ENCODE results near the gene INVS.

The INVS gene

DNA sequence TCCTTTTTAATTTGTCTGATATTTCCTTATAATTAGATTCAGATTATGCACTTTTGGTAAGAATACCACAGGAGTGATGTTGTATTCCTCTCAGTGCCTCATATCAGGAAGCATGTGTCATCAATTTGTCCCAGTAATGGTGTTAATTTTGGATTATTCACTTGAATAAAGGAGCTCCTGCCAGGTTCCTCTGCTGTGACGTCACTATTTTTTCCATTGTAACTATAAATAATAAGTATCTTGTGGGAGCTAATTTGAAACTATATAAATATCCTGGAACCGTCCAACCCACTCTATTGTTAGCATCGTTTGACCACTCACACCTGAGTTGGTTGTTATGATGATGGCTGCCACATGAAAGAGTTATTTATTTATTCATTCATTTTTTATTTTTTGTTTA lies 107.9 kb downstream of the INVS start:
- Histone ChIP-seq H3K36me3 (ENCODE audit: insufficient read depth, low read length) (no peaks in the 10 kb centered on the region), H3K27me3 (ENCODE audit: control insufficient read depth in 1 of 2, insufficient read depth in 2 of 2, low read length in 2 of 2) (no peaks in the 10 kb centered on the region), H3K9ac (ENCODE audit: low read length) (no peak overlapping the region), H3K4me1 (ENCODE audit: insufficient read depth, low read length) (peaks cover 9% of the 10 kb centered on the region), H3K27ac (ENCODE audit: low read depth, low read length) (no peak overlapping the region), H3K9me3 (ENCODE audit: low read length) (no peaks in the 10 kb centered on the region), H3K4me3 (ENCODE audit: low read depth in 1 of 2, low read length in 2 of 2) (no peak overlapping the region)

DNA sequence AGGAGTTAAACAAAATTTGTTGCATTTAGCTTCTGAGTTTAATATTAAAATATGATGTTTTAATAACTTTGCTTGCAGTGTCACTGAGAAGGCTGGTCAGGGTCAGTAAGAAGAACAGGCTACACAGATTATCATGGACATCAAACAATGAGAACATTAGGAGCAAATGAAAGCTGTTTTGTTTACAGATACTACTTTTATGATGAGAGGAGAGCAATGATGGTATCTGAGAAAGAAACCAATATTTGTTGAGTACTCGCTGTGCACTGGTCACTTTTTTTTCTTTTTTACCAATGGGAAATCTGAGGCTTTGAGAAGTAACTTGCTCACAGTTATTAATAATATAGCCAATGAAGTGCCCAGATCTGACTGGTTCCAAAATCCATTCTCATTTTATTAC lies 109.6 kb downstream of the INVS start:
- H3K36me3 ChIP-seq (ENCODE audit: insufficient read depth, low read length) = no peaks in the 10 kb centered on the region
- H3K27ac ChIP-seq (ENCODE audit: low read depth, low read length) = no peak overlapping the region
- no peak overlapping the region for H3K4me3 ChIP-seq (ENCODE audit: low read depth in 1 of 2, low read length in 2 of 2)
- no peaks in the 10 kb centered on the region for H3K27me3 ChIP-seq (ENCODE audit: control insufficient read depth in 1 of 2, insufficient read depth in 2 of 2, low read length in 2 of 2)
- peaks cover 11% of the 10 kb centered on the region for H3K4me1 ChIP-seq (ENCODE audit: insufficient read depth, low read length)
- H3K9me3 ChIP-seq (ENCODE audit: low read length) = no peaks in the 10 kb centered on the region
- no peak overlapping the region for H3K9ac ChIP-seq (ENCODE audit: low read length)

DNA sequence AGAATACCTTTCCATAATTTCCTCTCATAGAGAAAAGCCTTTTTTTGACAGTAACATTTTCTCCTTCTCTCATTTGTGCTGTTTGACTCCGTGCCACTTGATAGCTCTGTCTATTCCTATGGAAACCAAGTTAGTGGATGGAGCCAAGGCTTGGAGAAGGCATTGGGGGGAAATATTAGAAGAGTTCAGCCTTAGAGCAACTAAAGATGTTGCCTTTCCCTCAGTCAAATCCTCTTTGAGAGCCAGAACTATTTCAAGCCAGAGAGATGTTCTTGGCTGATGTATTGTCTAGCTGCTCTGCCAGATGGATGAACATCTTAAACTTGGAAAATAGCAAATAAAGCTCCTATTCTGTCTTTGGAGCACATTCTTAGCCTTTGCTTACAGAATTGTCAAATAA lies 112.4 kb downstream of the INVS start:
- H3K36me3 ChIP-seq (ENCODE audit: insufficient read depth, low read length) = no peaks in the 10 kb centered on the region
- H3K9ac ChIP-seq (ENCODE audit: low read length) = no peak overlapping the region
- H3K27me3 ChIP-seq (ENCODE audit: control insufficient read depth in 1 of 2, insufficient read depth in 2 of 2, low read length in 2 of 2) = no peaks in the 10 kb centered on the region

DNA sequence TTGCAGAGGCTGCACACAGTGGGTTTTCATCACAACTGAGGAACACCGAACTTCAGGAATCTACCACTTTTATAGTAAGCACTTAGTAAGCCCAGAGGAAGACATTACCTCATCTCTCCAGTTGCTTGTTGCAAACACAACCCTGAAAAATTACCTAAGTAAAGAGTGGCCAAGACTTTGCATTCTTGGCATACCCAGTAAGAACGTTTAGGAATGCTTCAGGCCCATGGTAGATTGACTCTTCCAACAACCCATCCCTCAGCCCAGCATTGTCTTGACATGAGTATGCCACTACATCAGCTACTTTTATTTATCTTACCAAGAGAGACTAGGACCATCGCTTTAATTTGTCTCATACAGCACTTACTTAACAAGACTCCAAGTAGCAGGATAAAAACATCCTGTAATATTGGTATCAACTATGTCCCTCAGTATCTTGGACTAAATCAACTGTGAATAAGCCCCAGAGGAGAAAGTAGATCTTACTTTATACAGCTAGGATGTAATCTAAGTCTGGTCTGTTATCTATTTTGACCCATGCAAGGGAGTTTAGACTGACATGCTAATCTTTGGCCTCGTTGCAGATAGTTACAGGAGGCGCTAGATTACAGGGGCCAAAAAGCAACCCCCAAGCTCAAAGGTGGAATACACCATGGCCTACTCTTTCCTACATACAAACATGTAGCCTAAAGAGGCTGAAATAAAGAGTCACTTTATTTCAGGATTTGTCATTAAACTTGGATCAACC lies 114.9 kb downstream of the INVS start:
- Histone ChIP-seq H3K9ac (ENCODE audit: low read length) (no peak overlapping the region), H3K9me3 (ENCODE audit: low read length) (no peaks in the 10 kb centered on the region), H3K27me3 (ENCODE audit: control insufficient read depth in 1 of 2, insufficient read depth in 2 of 2, low read length in 2 of 2) (no peaks in the 10 kb centered on the region), H3K36me3 (ENCODE audit: insufficient read depth, low read length) (peaks cover 8% of the 10 kb centered on the region), H3K27ac (ENCODE audit: low read depth, low read length) (no peak overlapping the region), H3K4me1 (ENCODE audit: insufficient read depth, low read length) (peaks cover 11% of the 10 kb centered on the region), H3K4me3 (ENCODE audit: low read depth in 1 of 2, low read length in 2 of 2) (no peak overlapping the region)

More for the DNA sequence above, 112.4 kb downstream of the INVS start:
- Histone ChIP-seq H3K27ac (ENCODE audit: low read depth, low read length) (no peak overlapping the region), H3K4me3 (ENCODE audit: low read depth in 1 of 2, low read length in 2 of 2) (no peak overlapping the region), H3K4me1 (ENCODE audit: insufficient read depth, low read length) (peaks cover 11% of the 10 kb centered on the region), H3K9me3 (ENCODE audit: low read length) (no peaks in the 10 kb centered on the region)

DNA sequence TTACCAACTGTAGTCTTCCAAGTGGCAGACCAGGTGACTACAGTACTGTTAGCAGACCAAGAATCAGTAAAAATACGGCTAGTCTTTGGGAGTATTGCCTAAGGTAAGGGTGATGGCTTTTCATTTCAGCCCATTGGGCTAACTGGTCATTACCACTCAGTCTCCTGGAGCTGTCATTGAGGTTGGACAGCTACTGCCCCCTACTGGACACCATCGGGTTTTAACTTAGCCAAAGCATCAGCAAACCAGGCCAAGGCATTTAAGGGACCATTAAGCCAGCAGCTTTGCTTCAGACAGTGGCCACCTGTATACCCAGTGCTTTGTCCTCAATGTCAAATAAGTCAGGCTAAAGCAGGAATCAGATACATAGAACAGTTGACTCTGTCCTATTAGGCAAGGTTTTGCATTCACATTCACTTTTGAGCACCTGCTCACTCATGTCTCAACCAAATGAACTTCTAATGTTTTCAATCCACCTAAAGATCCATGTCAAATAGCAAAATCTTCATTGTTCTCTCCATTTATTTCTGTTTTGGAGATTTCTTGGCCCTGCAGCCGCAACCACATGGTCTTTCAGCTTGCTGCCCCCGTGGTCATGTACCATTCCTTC lies 117.2 kb downstream of the INVS start:
- H3K9me3 ChIP-seq (ENCODE audit: low read length) = no peaks in the 10 kb centered on the region
- H3K9ac ChIP-seq (ENCODE audit: low read length) = no peak overlapping the region
- H3K36me3 ChIP-seq (ENCODE audit: insufficient read depth, low read length) = peaks cover 8% of the 10 kb centered on the region
- no peak overlapping the region for H3K4me3 ChIP-seq (ENCODE audit: low read depth in 1 of 2, low read length in 2 of 2)
- no peak overlapping the region for H3K27ac ChIP-seq (ENCODE audit: low read depth, low read length)
- no peaks in the 10 kb centered on the region for H3K27me3 ChIP-seq (ENCODE audit: control insufficient read depth in 1 of 2, insufficient read depth in 2 of 2, low read length in 2 of 2)
- peaks cover 6% of the 10 kb centered on the region for H3K4me1 ChIP-seq (ENCODE audit: insufficient read depth, low read length)

DNA sequence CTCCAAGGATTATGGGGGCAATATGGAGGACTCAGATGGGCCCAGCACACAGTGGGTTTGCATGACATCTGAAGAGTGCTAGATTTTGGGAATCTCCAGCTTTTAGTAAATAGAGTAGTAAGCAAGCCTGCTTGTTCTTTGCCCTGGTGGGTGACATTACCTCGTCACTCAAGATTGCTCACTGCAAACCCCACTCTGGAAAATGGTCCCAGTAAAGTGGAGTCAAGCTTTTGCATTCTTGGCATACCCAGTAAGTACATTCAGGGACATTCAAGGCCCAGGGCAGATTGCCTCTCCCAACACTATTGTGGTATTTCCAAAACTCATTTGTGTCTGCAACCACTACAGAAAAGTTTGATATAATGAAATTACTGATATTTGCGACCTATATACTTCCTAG lies 118.5 kb downstream of the INVS start:
- Histone ChIP-seq H3K4me3 (ENCODE audit: low read depth in 1 of 2, low read length in 2 of 2) (no peak overlapping the region), H3K9me3 (ENCODE audit: low read length) (no peaks in the 10 kb centered on the region), H3K4me1 (ENCODE audit: insufficient read depth, low read length) (no peaks in the 10 kb centered on the region), H3K27ac (ENCODE audit: low read depth, low read length) (no peak overlapping the region), H3K9ac (ENCODE audit: low read length) (no peak overlapping the region), H3K27me3 (ENCODE audit: control insufficient read depth in 1 of 2, insufficient read depth in 2 of 2, low read length in 2 of 2) (no peaks in the 10 kb centered on the region), H3K36me3 (ENCODE audit: insufficient read depth, low read length) (peaks cover 8% of the 10 kb centered on the region)

DNA sequence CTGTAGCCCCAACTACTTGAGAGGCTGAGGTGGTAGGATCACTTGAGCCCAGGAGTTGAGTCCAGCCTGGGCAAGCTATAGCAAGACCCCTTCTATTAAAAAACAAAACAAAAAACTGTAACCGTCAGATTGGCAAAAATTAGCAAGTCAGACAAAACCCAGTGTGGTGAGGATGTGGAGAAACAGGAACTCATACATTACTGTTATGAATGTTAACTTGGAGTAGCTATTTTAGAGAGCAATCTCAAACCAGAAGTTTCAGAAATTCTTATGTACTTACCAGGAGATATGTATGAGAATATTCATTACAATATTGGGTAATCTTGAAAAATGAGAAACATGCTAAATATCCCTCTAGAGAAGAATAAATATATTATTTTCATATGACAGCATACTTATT lies 120.3 kb downstream of the INVS start:
- Histone ChIP-seq H3K9ac (ENCODE audit: low read length) (no peak overlapping the region), H3K4me1 (ENCODE audit: insufficient read depth, low read length) (no peaks in the 10 kb centered on the region), H3K4me3 (ENCODE audit: low read depth in 1 of 2, low read length in 2 of 2) (no peak overlapping the region), H3K9me3 (ENCODE audit: low read length) (no peaks in the 10 kb centered on the region), H3K27me3 (ENCODE audit: control insufficient read depth in 1 of 2, insufficient read depth in 2 of 2, low read length in 2 of 2) (no peaks in the 10 kb centered on the region), H3K36me3 (ENCODE audit: insufficient read depth, low read length) (peaks cover 8% of the 10 kb centered on the region), H3K27ac (ENCODE audit: low read depth, low read length) (no peak overlapping the region)

DNA sequence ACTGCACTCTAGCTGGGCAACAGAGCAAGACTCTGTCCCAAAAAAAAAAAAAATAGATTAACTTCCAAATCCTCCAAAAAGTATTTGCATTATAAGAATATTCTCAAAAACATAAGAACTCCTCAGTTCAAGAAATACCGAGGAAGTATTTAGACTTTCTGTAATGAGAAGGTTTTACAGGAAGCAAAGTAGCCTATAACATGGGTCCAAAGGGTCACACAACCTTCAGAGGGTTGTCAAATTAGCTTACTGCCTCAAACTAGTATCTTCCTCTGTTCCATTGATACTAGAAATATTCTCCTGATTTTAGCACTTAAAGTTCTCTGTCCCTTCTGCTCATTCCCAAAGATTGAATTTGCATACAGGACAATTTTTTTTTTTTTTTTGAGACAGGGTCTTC lies 121.9 kb downstream of the INVS start:
- Histone ChIP-seq H3K27ac (ENCODE audit: low read depth, low read length) (no peak overlapping the region), H3K9ac (ENCODE audit: low read length) (no peak overlapping the region), H3K9me3 (ENCODE audit: low read length) (no peaks in the 10 kb centered on the region), H3K27me3 (ENCODE audit: control insufficient read depth in 1 of 2, insufficient read depth in 2 of 2, low read length in 2 of 2) (no peaks in the 10 kb centered on the region), H3K36me3 (ENCODE audit: insufficient read depth, low read length) (peaks cover 8% of the 10 kb centered on the region), H3K4me3 (ENCODE audit: low read depth in 1 of 2, low read length in 2 of 2) (no peak overlapping the region), H3K4me1 (ENCODE audit: insufficient read depth, low read length) (no peaks in the 10 kb centered on the region)

DNA sequence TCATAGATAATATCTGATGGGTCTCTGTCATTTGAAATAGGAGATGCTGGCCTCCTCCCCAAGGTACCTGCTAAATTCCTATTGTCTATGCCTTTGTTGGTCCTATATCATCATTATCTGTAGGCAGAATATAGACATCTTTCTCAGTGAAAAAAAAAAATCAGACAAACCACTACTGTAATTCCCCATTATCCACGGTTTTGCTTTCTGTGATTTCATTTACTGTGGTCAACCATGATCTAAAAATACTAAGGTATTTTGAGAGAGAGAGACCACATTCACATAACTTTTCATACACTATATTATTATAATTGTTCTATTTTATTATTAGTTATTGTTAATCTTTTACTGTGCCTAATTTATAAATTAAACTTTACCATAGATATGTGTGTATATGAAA lies 122.5 kb downstream of the INVS start:
- no peak overlapping the region for H3K27ac ChIP-seq (ENCODE audit: low read depth, low read length)
- no peak overlapping the region for H3K4me3 ChIP-seq (ENCODE audit: low read depth in 1 of 2, low read length in 2 of 2)
- no peaks in the 10 kb centered on the region for H3K9me3 ChIP-seq (ENCODE audit: low read length)
- H3K27me3 ChIP-seq (ENCODE audit: control insufficient read depth in 1 of 2, insufficient read depth in 2 of 2, low read length in 2 of 2) = no peaks in the 10 kb centered on the region
- H3K9ac ChIP-seq (ENCODE audit: low read length) = no peak overlapping the region
- no peaks in the 10 kb centered on the region for H3K4me1 ChIP-seq (ENCODE audit: insufficient read depth, low read length)
- H3K36me3 ChIP-seq (ENCODE audit: insufficient read depth, low read length) = peaks cover 8% of the 10 kb centered on the region

DNA sequence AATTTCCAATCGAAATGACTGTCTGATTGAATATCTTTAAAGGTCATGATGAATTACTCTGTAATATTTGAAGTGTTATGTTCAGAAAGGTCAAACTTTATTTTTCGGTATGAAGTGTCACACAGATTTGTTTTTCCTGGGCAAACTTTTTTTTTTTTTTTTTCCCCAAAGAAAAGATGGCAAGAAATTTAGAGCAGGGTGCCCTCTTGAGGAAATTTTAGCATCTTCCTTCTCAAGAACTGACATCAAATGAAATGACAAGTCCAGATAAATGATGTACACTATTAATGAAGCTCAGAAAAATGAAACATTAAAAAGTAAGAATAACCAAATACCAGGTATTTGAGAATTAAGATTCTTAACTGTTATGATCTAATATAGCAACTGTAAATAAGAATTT lies 123.6 kb downstream of the INVS start:
- Histone ChIP-seq H3K4me1 (ENCODE audit: insufficient read depth, low read length) (no peaks in the 10 kb centered on the region), H3K27ac (ENCODE audit: low read depth, low read length) (no peak overlapping the region), H3K9ac (ENCODE audit: low read length) (no peak overlapping the region), H3K36me3 (ENCODE audit: insufficient read depth, low read length) (peaks cover 6% of the 10 kb centered on the region), H3K9me3 (ENCODE audit: low read length) (no peaks in the 10 kb centered on the region), H3K4me3 (ENCODE audit: low read depth in 1 of 2, low read length in 2 of 2) (no peak overlapping the region), H3K27me3 (ENCODE audit: control insufficient read depth in 1 of 2, insufficient read depth in 2 of 2, low read length in 2 of 2) (no peaks in the 10 kb centered on the region)

DNA sequence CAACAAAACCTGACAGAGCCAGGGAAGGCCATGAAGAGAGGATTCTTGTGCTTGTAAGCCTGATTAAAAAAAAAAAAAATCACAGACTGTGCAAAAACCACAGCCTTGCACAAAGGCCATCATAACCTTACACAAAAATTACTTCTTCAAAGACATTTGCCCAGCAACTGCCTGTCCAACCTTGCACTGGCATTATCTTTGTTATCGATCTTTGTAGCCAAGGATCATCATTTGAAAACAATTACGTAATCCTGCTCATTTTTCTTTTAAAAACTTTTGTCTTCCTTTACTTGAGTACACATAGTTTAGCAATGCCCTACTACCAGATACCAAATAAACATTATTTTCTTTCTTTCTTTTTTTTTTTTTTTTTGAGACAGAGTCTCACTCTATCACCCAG lies 128.6 kb downstream of the INVS start:
- no peak overlapping the region for H3K9ac ChIP-seq (ENCODE audit: low read length)
- H3K27me3 ChIP-seq (ENCODE audit: control insufficient read depth in 1 of 2, insufficient read depth in 2 of 2, low read length in 2 of 2) = no peaks in the 10 kb centered on the region
- H3K9me3 ChIP-seq (ENCODE audit: low read length) = no peaks in the 10 kb centered on the region
- no peak overlapping the region for H3K27ac ChIP-seq (ENCODE audit: low read depth, low read length)
- H3K4me1 ChIP-seq (ENCODE audit: insufficient read depth, low read length) = no peaks in the 10 kb centered on the region
- no peak overlapping the region for H3K4me3 ChIP-seq (ENCODE audit: low read depth in 1 of 2, low read length in 2 of 2)
- peaks cover 6% of the 10 kb centered on the region for H3K36me3 ChIP-seq (ENCODE audit: insufficient read depth, low read length)

DNA sequence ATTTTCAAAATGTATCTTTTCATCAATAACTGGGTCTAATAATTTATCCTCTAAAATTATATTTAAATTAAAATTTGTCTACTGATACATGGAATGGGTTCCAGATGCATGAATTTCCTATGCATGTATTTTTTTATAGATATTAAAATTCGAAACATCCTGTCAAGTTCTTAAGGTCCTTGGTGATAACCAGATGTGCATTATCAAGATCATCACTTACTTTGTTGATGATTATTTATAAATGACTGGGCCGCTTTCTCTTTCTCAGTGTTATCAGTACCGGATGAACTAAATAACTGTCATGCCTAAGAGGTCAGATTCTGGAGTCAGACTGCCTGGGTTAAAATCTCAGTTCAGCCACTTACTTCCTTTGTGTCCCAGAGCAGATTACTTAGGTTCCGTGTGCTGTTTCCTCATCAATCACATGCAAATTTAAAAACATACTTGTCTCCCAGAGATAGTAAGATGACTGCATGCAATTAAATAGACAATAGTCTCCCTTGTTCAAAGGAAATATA lies 129.4 kb downstream of the INVS start:
- no peak overlapping the region for H3K27ac ChIP-seq (ENCODE audit: low read depth, low read length)
- H3K27me3 ChIP-seq (ENCODE audit: control insufficient read depth in 1 of 2, insufficient read depth in 2 of 2, low read length in 2 of 2) = no peaks in the 10 kb centered on the region
- no peak overlapping the region for H3K4me3 ChIP-seq (ENCODE audit: low read depth in 1 of 2, low read length in 2 of 2)
- H3K36me3 ChIP-seq (ENCODE audit: insufficient read depth, low read length) = peaks cover 6% of the 10 kb centered on the region
- H3K4me1 ChIP-seq (ENCODE audit: insufficient read depth, low read length) = no peaks in the 10 kb centered on the region
- no peak overlapping the region for H3K9ac ChIP-seq (ENCODE audit: low read length)
- no peaks in the 10 kb centered on the region for H3K9me3 ChIP-seq (ENCODE audit: low read length)
